Karpas-422 (cell line): ENCODE results near the gene HACD4. TPM values are rescaled to one million over a fixed set of nuclear protein-coding genes. Genes with fewer than 3 reads are reported as not detected.
A peak's percentile ranks its signal among the peaks of the same experiment; 100 is the strongest.

ENCODE experiments used
- DNase-seq: peaks from one replicate; pipeline ENCODE4 v3.0.0-alpha.2; 2015
- H2AFZ ChIP-seq: fragments of 200-600 bp; sonication (generic); 2 replicates; pipeline ENCODE4 v1.6.1; 2014; ENCODE audit warnings: antibody characterized with exemption, low read length, mixed read lengths
- H3K27ac ChIP-seq: fragments of 200-600 bp; sonication (generic); 2 replicates; pipeline ENCODE4 v1.5.1; 2014; ENCODE audit warnings: mild to moderate bottlenecking, low read length, moderate library complexity
- H3K27me3 ChIP-seq: fragments of 200-600 bp; sonication (generic); 2 replicates; pipeline ENCODE4 v1.6.1; 2014; ENCODE audit warnings: low read length, mixed read lengths
- H3K36me3 ChIP-seq: fragments of 200-600 bp; sonication (generic); 2 replicates; pipeline ENCODE4 v1.6.1; 2014; ENCODE audit warnings: low read length, mixed read lengths; ENCODE audit not compliant: insufficient read depth
- H3K4me1 ChIP-seq: fragments of 200-600 bp; sonication (generic); 2 replicates; pipeline ENCODE4 v1.6.1; 2014; ENCODE audit warnings: mild to moderate bottlenecking, low read length, mixed read lengths
- H3K4me2 ChIP-seq: fragments of 200-600 bp; sonication (generic); 2 replicates; pipeline ENCODE4 v1.6.1; 2014; ENCODE audit warnings: low read length, low read depth, mild to moderate bottlenecking; ENCODE audit not compliant: poor library complexity, severe bottlenecking
- H3K4me3 ChIP-seq: fragments of 200-600 bp; sonication (generic); 2 replicates; pipeline ENCODE4 v1.5.1; 2014; ENCODE audit warnings: mild to moderate bottlenecking, antibody characterized with exemption, low read length, mixed read lengths
- H3K79me2 ChIP-seq: fragments of 200-600 bp; sonication (generic); 2 replicates; pipeline ENCODE4 v1.6.1; 2014; ENCODE audit warnings: mild to moderate bottlenecking, low read length, mixed read lengths
- H3K9ac ChIP-seq: fragments of 200-600 bp; sonication (generic); 2 replicates; pipeline ENCODE4 v1.6.0; 2014; ENCODE audit warnings: low read length
- H3K9me2 ChIP-seq: fragments of 200-600 bp; sonication (generic), shearing (Covaris generic); replicated peaks from 2 replicates; pipeline ENCODE4 v1.6.0; 2014; ENCODE audit warnings: mild to moderate bottlenecking, low read length, moderate library complexity; ENCODE audit not compliant: insufficient read depth
- H3K9me3 ChIP-seq: fragments of 300-700, 200-600 bp; sonication (generic); 2 replicates; pipeline ENCODE4 v1.6.1; 2014; ENCODE audit warnings: low read length, mixed read lengths
- H4K20me1 ChIP-seq: fragments of 200-600 bp; sonication (generic); 2 replicates; pipeline ENCODE4 v1.6.1; 2014; ENCODE audit warnings: mild to moderate bottlenecking, antibody characterized with exemption, low read length, low read depth; ENCODE audit not compliant: insufficient read depth
- total RNA-seq: library from RNA; depleted of rRNA; stranded (reverse); fragments of >200 nt; shearing (Covaris generic); gene quantifications from 2 replicates; pipeline ENCODE4 v1.2.3, GENCODE V29; 2014; ENCODE audit warnings: low replicate concordance

The HACD4 gene
- total RNA-seq, 1 experiment from 2014 or later: 2.9 TPM

- H2AFZ ChIP-seq: no peak overlapping the region
- DNase-seq: no peak
- H3K9me2 ChIP-seq: no peaks in the 10 kb centered on the region
- no peaks in the 10 kb centered on the region for H3K36me3 ChIP-seq
- H3K4me3 ChIP-seq: no peak overlapping the region
- no peaks in the 10 kb centered on the region for H3K79me2 ChIP-seq
- H3K9me3 ChIP-seq: no peaks in the 10 kb centered on the region
- H3K9ac ChIP-seq: no peak overlapping the region
- no peak overlapping the region for H3K27ac ChIP-seq
- no peaks in the 10 kb centered on the region for H3K27me3 ChIP-seq
- no peaks in the 10 kb centered on the region for H4K20me1 ChIP-seq
- no peaks in the 10 kb centered on the region for H3K4me1 ChIP-seq
- no peak overlapping the region for H3K4me2 ChIP-seq
These were observed 25.5 kb upstream of the HACD4 start for GRCh38 chr9:21056931-21057330.

GRCh38 chr9:21053851-21054250 is 22.4 kb upstream of the HACD4 start:
- H3K4me3 ChIP-seq: no peak overlapping the region
- H3K27me3 ChIP-seq: no peaks in the 10 kb centered on the region
- H3K9me2 ChIP-seq: no peaks in the 10 kb centered on the region
- no peak overlapping the region for H2AFZ ChIP-seq
- no peak for DNase-seq
- no peaks in the 10 kb centered on the region for H3K4me1 ChIP-seq
- H3K36me3 ChIP-seq: no peaks in the 10 kb centered on the region
- H3K27ac ChIP-seq: no peak overlapping the region
- no peak overlapping the region for H3K4me2 ChIP-seq
- H3K9ac ChIP-seq: no peak overlapping the region
- H4K20me1 ChIP-seq: no peaks in the 10 kb centered on the region
- no peaks in the 10 kb centered on the region for H3K79me2 ChIP-seq
- H3K9me3 ChIP-seq: no peaks in the 10 kb centered on the region

- H3K4me1 ChIP-seq: no peaks in the 10 kb centered on the region
- no peak overlapping the region for H3K4me3 ChIP-seq
- no peak for DNase-seq
- H4K20me1 ChIP-seq: no peaks in the 10 kb centered on the region
- no peaks in the 10 kb centered on the region for H3K79me2 ChIP-seq
- H3K27me3 ChIP-seq: no peaks in the 10 kb centered on the region
- H3K27ac ChIP-seq: no peak overlapping the region
- no peaks in the 10 kb centered on the region for H3K36me3 ChIP-seq
- no peak overlapping the region for H3K9ac ChIP-seq
- H2AFZ ChIP-seq: no peak overlapping the region
- no peaks in the 10 kb centered on the region for H3K9me2 ChIP-seq
- no peaks in the 10 kb centered on the region for H3K9me3 ChIP-seq
- no peak overlapping the region for H3K4me2 ChIP-seq
These were observed 15.8 kb upstream of the HACD4 start for GRCh38 chr9:21047281-21047691.

- Histone ChIP-seq H3K27ac (no peak overlapping the region), H3K4me3 (no peak overlapping the region), H3K9me2 (no peaks in the 10 kb centered on the region), H2AFZ (no peak overlapping the region), H3K36me3 (no peaks in the 10 kb centered on the region), H3K4me2 (no peak overlapping the region), H3K4me1 (no peaks in the 10 kb centered on the region), H3K9ac (no peak overlapping the region), H3K79me2 (no peaks in the 10 kb centered on the region), H3K9me3 (no peaks in the 10 kb centered on the region), H4K20me1 (no peaks in the 10 kb centered on the region), H3K27me3 (no peaks in the 10 kb centered on the region)
- no peak for DNase-seq
These were observed 12.4 kb upstream of the HACD4 start for GRCh38 chr9:21043841-21044240.

GRCh38 chr9:21042466-21042865 is 11.0 kb upstream of the HACD4 start:
- Histone ChIP-seq H3K4me1 (no peaks in the 10 kb centered on the region), H3K27me3 (no peaks in the 10 kb centered on the region), H3K9me3 (no peaks in the 10 kb centered on the region), H3K27ac (no peak overlapping the region), H3K4me3 (no peak overlapping the region), H4K20me1 (no peaks in the 10 kb centered on the region), H2AFZ (no peak overlapping the region), H3K9ac (no peak overlapping the region), H3K36me3 (no peaks in the 10 kb centered on the region), H3K79me2 (no peaks in the 10 kb centered on the region), H3K9me2 (no peaks in the 10 kb centered on the region), H3K4me2 (no peak overlapping the region)
- no peak for DNase-seq

GRCh38 chr9:21039302-21039701 is 7.9 kb upstream of the HACD4 start:
- no peaks in the 10 kb centered on the region for H3K9me2 ChIP-seq
- no peaks in the 10 kb centered on the region for H3K36me3 ChIP-seq
- no peaks in the 10 kb centered on the region for H3K4me1 ChIP-seq
- no peak for DNase-seq
- H3K27ac ChIP-seq: no peak overlapping the region
- no peaks in the 10 kb centered on the region for H3K9me3 ChIP-seq
- H3K79me2 ChIP-seq: no peaks in the 10 kb centered on the region
- H2AFZ ChIP-seq: no peak overlapping the region
- no peaks in the 10 kb centered on the region for H3K27me3 ChIP-seq
- no peak overlapping the region for H3K9ac ChIP-seq
- H3K4me3 ChIP-seq: no peak overlapping the region
- no peak overlapping the region for H3K4me2 ChIP-seq
- no peaks in the 10 kb centered on the region for H4K20me1 ChIP-seq

- H3K4me2 ChIP-seq: no peak overlapping the region
- no peak for DNase-seq
- H3K9ac ChIP-seq: no peak overlapping the region
- H3K79me2 ChIP-seq: no peaks in the 10 kb centered on the region
- no peaks in the 10 kb centered on the region for H3K4me1 ChIP-seq
- no peak overlapping the region for H2AFZ ChIP-seq
- H3K9me3 ChIP-seq: no peaks in the 10 kb centered on the region
- no peaks in the 10 kb centered on the region for H4K20me1 ChIP-seq
- no peaks in the 10 kb centered on the region for H3K27me3 ChIP-seq
- no peaks in the 10 kb centered on the region for H3K36me3 ChIP-seq
- no peak overlapping the region for H3K27ac ChIP-seq
- H3K4me3 ChIP-seq: no peak overlapping the region
- no peaks in the 10 kb centered on the region for H3K9me2 ChIP-seq
These were observed 5.8 kb upstream of the HACD4 start for GRCh38 chr9:21037278-21037677.

GRCh38 chr9:21031808-21032183 is 356 bp upstream of the HACD4 start:
- Histone ChIP-seq H3K4me3 (peak overlapping the region; percentile 60), H4K20me1 (no peaks in the 10 kb centered on the region), H3K27ac (no peak overlapping the region), H3K79me2 (no peaks in the 10 kb centered on the region), H3K9ac (peak overlapping the region; percentile 28; the same call in 1 of the 2 replicates), H2AFZ (peak overlapping the region; percentile 27; the same call in 1 of the 2 replicates), H3K9me3 (no peaks in the 10 kb centered on the region), H3K27me3 (no peaks in the 10 kb centered on the region), H3K4me1 (peaks cover 20% of the 10 kb centered on the region), H3K9me2 (no peaks in the 10 kb centered on the region), H3K36me3 (no peaks in the 10 kb centered on the region), H3K4me2 (peak overlapping the region; percentile 68)
- no peak for DNase-seq
